Measurements from ENCODE around the gene PLXDC2.

PLXDC2 gene

GRCh38 chr10:20020677-20021076 is 204.4 kb downstream of the PLXDC2 start:
- Histone ChIP-seq H3K9ac (ENCODE audit: low read length) (no peak overlapping the region), H3K4me1 (ENCODE audit: control insufficient read depth, low read depth, low read length) (no peaks in the 10 kb centered on the region), H3K27me3 (ENCODE audit: insufficient read depth, low read length, poor library complexity) (no peaks in the 10 kb centered on the region), H3K18ac (ENCODE audit: low read length) (no peak overlapping the region), H3K79me1 (ENCODE audit: low read length) (no peaks in the 10 kb centered on the region), H3K56ac (ENCODE audit: low read length) (no peak overlapping the region), H3K4ac (ENCODE audit: low read depth, low read length) (no peak overlapping the region), H4K5ac (ENCODE audit: low read length) (no peak overlapping the region), H3K36me3 (ENCODE audit: control insufficient read depth, insufficient read depth, low read length) (no peaks in the 10 kb centered on the region), H3K79me2 (ENCODE audit: control insufficient read depth, insufficient read depth, low read length) (no peaks in the 10 kb centered on the region), H3K27ac (ENCODE audit: low read depth, low read length) (no peak overlapping the region), H3K23ac (ENCODE audit: low read length) (no peak overlapping the region), H4K8ac (ENCODE audit: low read depth, low read length) (no peak overlapping the region), H2BK15ac (replicated peaks; ENCODE audit: low read depth) (no peak overlapping the region), H2AK5ac (ENCODE audit: low read length) (no peak overlapping the region), H3K4me2 (ENCODE audit: low read length) (no peak overlapping the region), H2BK120ac (ENCODE audit: low read depth, low read length) (no peak overlapping the region), H2BK5ac (ENCODE audit: low read length) (no peak overlapping the region), H3K4me3 (ENCODE audit: low read length) (no peak overlapping the region)
- no peak for DNase-seq
- no CpG with 5 or more reads among the region's 1 CpG for WGBS (ENCODE audit: extremely low coverage, insufficient coverage, low lambda C conversion rate)

GRCh38 chr10:20029523-20029922 is 213.3 kb downstream of the PLXDC2 start:
- Histone ChIP-seq H3K9ac (ENCODE audit: low read length) (no peak overlapping the region), H3K27ac (ENCODE audit: low read depth, low read length) (no peak overlapping the region), H2BK15ac (replicated peaks; ENCODE audit: low read depth) (no peak overlapping the region), H3K4me3 (ENCODE audit: low read length) (no peak overlapping the region), H4K8ac (ENCODE audit: low read depth, low read length) (no peak overlapping the region), H3K79me2 (ENCODE audit: control insufficient read depth, insufficient read depth, low read length) (no peaks in the 10 kb centered on the region), H2BK5ac (ENCODE audit: low read length) (no peak overlapping the region), H3K36me3 (ENCODE audit: control insufficient read depth, insufficient read depth, low read length) (no peaks in the 10 kb centered on the region), H4K5ac (ENCODE audit: low read length) (no peak overlapping the region), H3K23ac (ENCODE audit: low read length) (no peak overlapping the region), H3K18ac (ENCODE audit: low read length) (no peak overlapping the region), H3K27me3 (ENCODE audit: insufficient read depth, low read length, poor library complexity) (no peaks in the 10 kb centered on the region), H2BK120ac (ENCODE audit: low read depth, low read length) (no peak overlapping the region), H2AK5ac (ENCODE audit: low read length) (no peak overlapping the region), H3K4me2 (ENCODE audit: low read length) (no peak overlapping the region), H3K4ac (ENCODE audit: low read depth, low read length) (no peak overlapping the region), H3K56ac (ENCODE audit: low read length) (no peak overlapping the region), H3K4me1 (ENCODE audit: control insufficient read depth, low read depth, low read length) (no peaks in the 10 kb centered on the region), H3K79me1 (ENCODE audit: low read length) (no peaks in the 10 kb centered on the region)
- no CpG with 5 or more reads among the region's 3 CpGs for WGBS (ENCODE audit: extremely low coverage, insufficient coverage, low lambda C conversion rate)
- DNase-seq, result no peak

GRCh38 chr10:20033476-20033875 is 217.2 kb downstream of the PLXDC2 start:
- no peak overlapping the region for H2BK15ac ChIP-seq (replicated peaks; ENCODE audit: low read depth)
- no peak overlapping the region for H3K4me3 ChIP-seq (ENCODE audit: low read length)
- no peaks in the 10 kb centered on the region for H3K79me2 ChIP-seq (ENCODE audit: control insufficient read depth, insufficient read depth, low read length)
- no peak overlapping the region for H3K9ac ChIP-seq (ENCODE audit: low read length)
- no peaks in the 10 kb centered on the region for H3K36me3 ChIP-seq (ENCODE audit: control insufficient read depth, insufficient read depth, low read length)
- no peak overlapping the region for H4K5ac ChIP-seq (ENCODE audit: low read length)
- DNase-seq, result no peak
- H3K4me2 ChIP-seq (ENCODE audit: low read length), result no peak overlapping the region
- no peaks in the 10 kb centered on the region for H3K27me3 ChIP-seq (ENCODE audit: insufficient read depth, low read length, poor library complexity)
- no peak overlapping the region for H3K23ac ChIP-seq (ENCODE audit: low read length)
- H2AK5ac ChIP-seq (ENCODE audit: low read length), result no peak overlapping the region
- no peak overlapping the region for H3K4ac ChIP-seq (ENCODE audit: low read depth, low read length)
- H4K8ac ChIP-seq (ENCODE audit: low read depth, low read length), result no peak overlapping the region
- no peak overlapping the region for H2BK5ac ChIP-seq (ENCODE audit: low read length)
- H3K27ac ChIP-seq (ENCODE audit: low read depth, low read length), result no peak overlapping the region
- H3K4me1 ChIP-seq (ENCODE audit: control insufficient read depth, low read depth, low read length), result no peaks in the 10 kb centered on the region
- H2BK120ac ChIP-seq (ENCODE audit: low read depth, low read length), result no peak overlapping the region
- H3K18ac ChIP-seq (ENCODE audit: low read length), result no peak overlapping the region
- no CpG with 5 or more reads among the region's 4 CpGs for WGBS (ENCODE audit: extremely low coverage, insufficient coverage, low lambda C conversion rate)
- no peak overlapping the region for H3K56ac ChIP-seq (ENCODE audit: low read length)
- H3K79me1 ChIP-seq (ENCODE audit: low read length), result no peaks in the 10 kb centered on the region

GRCh38 chr10:20034732-20035131 is 218.5 kb downstream of the PLXDC2 start:
- no peak overlapping the region for H4K5ac ChIP-seq (ENCODE audit: low read length)
- DNase-seq, result no peak
- no peak overlapping the region for H3K4me3 ChIP-seq (ENCODE audit: low read length)
- no peaks in the 10 kb centered on the region for H3K27me3 ChIP-seq (ENCODE audit: insufficient read depth, low read length, poor library complexity)
- no peak overlapping the region for H3K23ac ChIP-seq (ENCODE audit: low read length)
- H3K18ac ChIP-seq (ENCODE audit: low read length), result no peak overlapping the region
- no peak overlapping the region for H3K27ac ChIP-seq (ENCODE audit: low read depth, low read length)
- no peak overlapping the region for H3K56ac ChIP-seq (ENCODE audit: low read length)
- no peak overlapping the region for H3K4me2 ChIP-seq (ENCODE audit: low read length)
- no peak overlapping the region for H2BK120ac ChIP-seq (ENCODE audit: low read depth, low read length)
- H2AK5ac ChIP-seq (ENCODE audit: low read length), result no peak overlapping the region
- H2BK15ac ChIP-seq (replicated peaks; ENCODE audit: low read depth), result no peak overlapping the region
- H3K79me1 ChIP-seq (ENCODE audit: low read length), result no peaks in the 10 kb centered on the region
- H3K9ac ChIP-seq (ENCODE audit: low read length), result no peak overlapping the region
- no peak overlapping the region for H4K8ac ChIP-seq (ENCODE audit: low read depth, low read length)
- no CpG with 5 or more reads among the region's 2 CpGs for WGBS (ENCODE audit: extremely low coverage, insufficient coverage, low lambda C conversion rate)
- H3K4me1 ChIP-seq (ENCODE audit: control insufficient read depth, low read depth, low read length), result no peaks in the 10 kb centered on the region
- H3K79me2 ChIP-seq (ENCODE audit: control insufficient read depth, insufficient read depth, low read length), result no peaks in the 10 kb centered on the region
- no peaks in the 10 kb centered on the region for H3K36me3 ChIP-seq (ENCODE audit: control insufficient read depth, insufficient read depth, low read length)
- no peak overlapping the region for H3K4ac ChIP-seq (ENCODE audit: low read depth, low read length)
- no peak overlapping the region for H2BK5ac ChIP-seq (ENCODE audit: low read length)

GRCh38 chr10:20040012-20040411 is 223.8 kb downstream of the PLXDC2 start:
- Histone ChIP-seq H4K8ac (ENCODE audit: low read depth, low read length) (no peak overlapping the region), H3K23ac (ENCODE audit: low read length) (no peak overlapping the region), H4K5ac (ENCODE audit: low read length) (no peak overlapping the region), H3K18ac (ENCODE audit: low read length) (no peak overlapping the region), H3K4me3 (ENCODE audit: low read length) (no peak overlapping the region), H2BK120ac (ENCODE audit: low read depth, low read length) (no peak overlapping the region), H3K79me2 (ENCODE audit: control insufficient read depth, insufficient read depth, low read length) (no peaks in the 10 kb centered on the region), H3K56ac (ENCODE audit: low read length) (no peak overlapping the region), H3K9ac (ENCODE audit: low read length) (no peak overlapping the region), H3K79me1 (ENCODE audit: low read length) (no peaks in the 10 kb centered on the region), H3K36me3 (ENCODE audit: control insufficient read depth, insufficient read depth, low read length) (no peaks in the 10 kb centered on the region), H3K4me1 (ENCODE audit: control insufficient read depth, low read depth, low read length) (no peaks in the 10 kb centered on the region), H2BK15ac (replicated peaks; ENCODE audit: low read depth) (no peak overlapping the region), H3K27me3 (ENCODE audit: insufficient read depth, low read length, poor library complexity) (no peaks in the 10 kb centered on the region), H3K27ac (ENCODE audit: low read depth, low read length) (no peak overlapping the region), H2BK5ac (ENCODE audit: low read length) (no peak overlapping the region), H3K4me2 (ENCODE audit: low read length) (no peak overlapping the region), H2AK5ac (ENCODE audit: low read length) (no peak overlapping the region), H3K4ac (ENCODE audit: low read depth, low read length) (no peak overlapping the region)
- no CpG with 5 or more reads among the region's 6 CpGs for WGBS (ENCODE audit: extremely low coverage, insufficient coverage, low lambda C conversion rate)
- no peak for DNase-seq

- Histone ChIP-seq H2BK5ac (ENCODE audit: low read length) (no peak overlapping the region), H3K9ac (ENCODE audit: low read length) (no peak overlapping the region), H3K79me1 (ENCODE audit: low read length) (no peaks in the 10 kb centered on the region), H2BK15ac (replicated peaks; ENCODE audit: low read depth) (no peak overlapping the region), H3K23ac (ENCODE audit: low read length) (no peak overlapping the region), H4K8ac (ENCODE audit: low read depth, low read length) (no peak overlapping the region), H3K79me2 (ENCODE audit: control insufficient read depth, insufficient read depth, low read length) (no peaks in the 10 kb centered on the region), H3K27me3 (ENCODE audit: insufficient read depth, low read length, poor library complexity) (no peaks in the 10 kb centered on the region), H3K4ac (ENCODE audit: low read depth, low read length) (no peak overlapping the region), H3K4me2 (ENCODE audit: low read length) (no peak overlapping the region), H3K18ac (ENCODE audit: low read length) (no peak overlapping the region), H2AK5ac (ENCODE audit: low read length) (no peak overlapping the region), H3K27ac (ENCODE audit: low read depth, low read length) (no peak overlapping the region), H3K4me3 (ENCODE audit: low read length) (no peak overlapping the region), H3K36me3 (ENCODE audit: control insufficient read depth, insufficient read depth, low read length) (no peaks in the 10 kb centered on the region), H3K4me1 (ENCODE audit: control insufficient read depth, low read depth, low read length) (no peaks in the 10 kb centered on the region), H2BK120ac (ENCODE audit: low read depth, low read length) (no peak overlapping the region), H3K56ac (ENCODE audit: low read length) (no peak overlapping the region), H4K5ac (ENCODE audit: low read length) (no peak overlapping the region)
- WGBS (ENCODE audit: extremely low coverage, insufficient coverage, low lambda C conversion rate), result no CpG with 5 or more reads among the region's 3 CpGs
- no peak for DNase-seq
These were observed 225.7 kb downstream of the PLXDC2 start for GRCh38 chr10:20041931-20042330.

Data from mesendoderm (in vitro differentiated cells).